Measurements from ENCODE around the gene ZBTB20. TPM values are rescaled to one million over a fixed set of nuclear protein-coding genes. Genes with fewer than 3 reads are reported as not detected.

ZBTB20 gene
- total and polyA plus RNA-seq, 10 of the 15 experiments (the other 5 are each of a cell fraction or from before 2014, with no cell fraction given): 0.20 to 5.5 (median 2.2) TPM

DNA sequence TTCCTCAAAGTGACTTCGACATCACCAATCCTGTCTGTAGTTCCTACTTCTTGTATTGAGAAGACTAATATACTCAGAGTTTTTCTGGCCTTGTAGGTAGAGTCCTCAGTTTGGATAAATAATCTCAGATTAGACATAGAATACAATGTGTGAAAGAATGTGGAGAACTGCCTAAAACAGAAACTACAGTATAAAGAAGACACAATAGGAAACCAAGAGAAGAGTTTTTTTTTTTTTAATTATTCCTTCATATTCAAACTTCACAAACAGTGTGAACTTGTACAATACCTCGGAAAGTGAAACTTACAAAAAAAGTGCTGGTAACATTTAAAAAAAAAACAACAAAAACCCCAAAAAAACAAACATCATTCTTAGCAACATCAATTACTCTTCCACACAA lies 832.8 kb downstream of the ZBTB20 start:
- intact Hi-C loops (cut with micrococcal nuclease; ENCODE audit: unreplicated experiment) (no loop called here), in situ Hi-C loops (cut with MboI) (no loop called here)
- BruUV-seq (replicated peaks): no TSS peak
- Histone ChIP-seq H3K9ac (ENCODE audit: control insufficient read depth, insufficient read depth, low read length) (no peak overlapping the region), H3K4me2 (ENCODE audit: control insufficient read depth, insufficient read depth) (no peak overlapping the region), H3K4me1 (ENCODE audit: control insufficient read depth, insufficient read depth, low read length) (peaks cover 18% of the 10 kb centered on the region), H3K79me2 (ENCODE audit: control insufficient read depth, insufficient read depth, low read length) (no peaks in the 10 kb centered on the region), H3K4me3 (no peak overlapping the region), H3K36me3 (ENCODE audit: control insufficient read depth in 2 of 2, insufficient read depth in 2 of 2, low read length in 1 of 2) (no peaks in the 10 kb centered on the region; a peak in 1 of 4 replicates), H3K9me3 (replicated peaks; ENCODE audit: control insufficient read depth, insufficient read depth, low read length) (no peaks in the 10 kb centered on the region), H3K27ac (ENCODE audit: control insufficient read depth, insufficient read depth) (no peak overlapping the region), H4K20me1 (ENCODE audit: control insufficient read depth, insufficient read depth) (no peaks in the 10 kb centered on the region), H3K27me3 (replicated peaks in 1 of 2; ENCODE audit: control insufficient read depth in 2 of 2, insufficient read depth in 2 of 2, low read length in 1 of 2) (no peaks in the 10 kb centered on the region), H2AFZ (ENCODE audit: control insufficient read depth, low read depth, low read length) (no peak overlapping the region)
- ATAC-seq (no peak), FAIRE-seq (no peak), DNase-seq (ENCODE audit: low read depth, low spot score) (no peak)
- POLR2A ChIA-PET: interaction anchor here (1.6 kb wide), 1 partner anchor 10 kb away, joined by 7 read pairs; no protein-coding TSS in a partner anchor
- SMC1A ChIA-PET (ENCODE audit: uncharacterized antibody, unreplicated experiment): interaction anchor here (4.3 kb wide), 1 partner anchor 9 kb away, joined by 57 read pairs; no protein-coding TSS in a partner anchor
- 88% methylated on average over 2 of the region's 2 CpGs for WGBS (ENCODE audit: insufficient coverage, insufficient replicate concordance, low lambda C conversion rate, missing lambda C conversion rate)
- TF ChIP-seq, protein P1, sequence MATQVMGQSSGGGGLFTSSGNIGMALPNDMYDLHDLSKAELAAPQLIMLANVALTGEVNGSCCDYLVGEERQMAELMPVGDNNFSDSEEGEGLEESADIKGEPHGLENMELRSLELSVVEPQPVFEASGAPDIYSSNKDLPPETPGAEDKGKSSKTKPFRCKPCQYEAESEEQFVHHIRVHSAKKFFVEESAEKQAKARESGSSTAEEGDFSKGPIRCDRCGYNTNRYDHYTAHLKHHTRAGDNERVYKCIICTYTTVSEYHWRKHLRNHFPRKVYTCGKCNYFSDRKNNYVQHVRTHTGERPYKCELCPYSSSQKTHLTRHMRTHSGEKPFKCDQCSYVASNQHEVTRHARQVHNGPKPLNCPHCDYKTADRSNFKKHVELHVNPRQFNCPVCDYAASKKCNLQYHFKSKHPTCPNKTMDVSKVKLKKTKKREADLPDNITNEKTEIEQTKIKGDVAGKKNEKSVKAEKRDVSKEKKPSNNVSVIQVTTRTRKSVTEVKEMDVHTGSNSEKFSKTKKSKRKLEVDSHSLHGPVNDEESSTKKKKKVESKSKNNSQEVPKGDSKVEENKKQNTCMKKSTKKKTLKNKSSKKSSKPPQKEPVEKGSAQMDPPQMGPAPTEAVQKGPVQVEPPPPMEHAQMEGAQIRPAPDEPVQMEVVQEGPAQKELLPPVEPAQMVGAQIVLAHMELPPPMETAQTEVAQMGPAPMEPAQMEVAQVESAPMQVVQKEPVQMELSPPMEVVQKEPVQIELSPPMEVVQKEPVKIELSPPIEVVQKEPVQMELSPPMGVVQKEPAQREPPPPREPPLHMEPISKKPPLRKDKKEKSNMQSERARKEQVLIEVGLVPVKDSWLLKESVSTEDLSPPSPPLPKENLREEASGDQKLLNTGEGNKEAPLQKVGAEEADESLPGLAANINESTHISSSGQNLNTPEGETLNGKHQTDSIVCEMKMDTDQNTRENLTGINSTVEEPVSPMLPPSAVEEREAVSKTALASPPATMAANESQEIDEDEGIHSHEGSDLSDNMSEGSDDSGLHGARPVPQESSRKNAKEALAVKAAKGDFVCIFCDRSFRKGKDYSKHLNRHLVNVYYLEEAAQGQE (IDR thresholded peaks at IDR 0.05; ENCODE audit: low read depth, low read length): no peak
- TF ChIP-seq STAT1 (conservative IDR thresholded peaks at IDR 0.05): no peak
- RAD21 ChIA-PET (ENCODE audit: unreplicated experiment): no interaction called here
- CTCF ChIA-PET: interaction anchor here (1.2 to 5.3 kb wide), 3 partner anchors 9 to 23 kb away, joined by 3 to 35 read pairs (median 4); no protein-coding TSS in a partner anchor

DNA sequence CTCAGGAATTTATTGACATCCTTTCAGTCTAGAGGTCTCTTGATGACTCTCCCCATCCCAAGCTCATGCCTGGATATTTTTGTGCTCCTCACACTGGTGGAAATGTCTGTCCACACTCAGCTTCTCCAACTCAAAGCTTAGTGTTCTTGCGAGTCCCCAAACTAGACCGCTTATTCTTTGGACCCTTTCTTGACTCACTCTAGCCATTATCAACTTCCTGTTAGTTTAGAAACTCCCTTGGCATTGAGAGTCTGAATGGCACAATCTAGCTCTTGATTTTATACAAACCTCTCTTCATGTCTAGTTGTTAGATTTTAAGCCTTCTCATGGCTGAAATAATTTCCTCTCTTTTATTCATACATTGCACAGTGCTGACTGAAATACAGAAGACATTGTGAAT lies 833.7 kb downstream of the ZBTB20 start:
- ChIA-PET POLR2A (interaction anchor here (0.9 to 1.6 kb wide), 2 partner anchors 10 to 14 kb away, joined by 3 to 7 read pairs; no protein-coding TSS in a partner anchor), SMC1A (ENCODE audit: uncharacterized antibody, unreplicated experiment) (interaction anchor here (4.3 kb wide), 1 partner anchor 10 kb away, joined by 57 read pairs; no protein-coding TSS in a partner anchor), CTCF (interaction anchor here (1.2 to 5.3 kb wide), 6 partner anchors 10 to 23 kb away, joined by 3 to 35 read pairs (median 4); no protein-coding TSS in a partner anchor), RAD21 (ENCODE audit: unreplicated experiment) (interaction anchor here (0.8 to 1.4 kb wide), 3 partner anchors 8 to 44 kb away, joined by 3 to 6 read pairs (median 4); no protein-coding TSS in a partner anchor)
- no peak overlapping the region for H3K27ac ChIP-seq (ENCODE audit: control insufficient read depth, insufficient read depth)
- no peak for FAIRE-seq
- DNase-seq (ENCODE audit: low read depth, low spot score): no peak
- in situ Hi-C loops (cut with MboI) (no loop called here), intact Hi-C loops (cut with micrococcal nuclease; ENCODE audit: unreplicated experiment) (no loop called here)
- H3K36me3 ChIP-seq (ENCODE audit: control insufficient read depth in 2 of 2, insufficient read depth in 2 of 2, low read length in 1 of 2): no peaks in the 10 kb centered on the region
- no peaks in the 10 kb centered on the region for H3K27me3 ChIP-seq (replicated peaks in 1 of 2; ENCODE audit: control insufficient read depth in 2 of 2, insufficient read depth in 2 of 2, low read length in 1 of 2)
- peaks cover 26% of the 10 kb centered on the region for H3K4me1 ChIP-seq (ENCODE audit: control insufficient read depth, insufficient read depth, low read length)
- no peaks in the 10 kb centered on the region for H3K9me3 ChIP-seq (replicated peaks; ENCODE audit: control insufficient read depth, insufficient read depth, low read length)
- no peak overlapping the region for H3K9ac ChIP-seq (ENCODE audit: control insufficient read depth, insufficient read depth, low read length)
- ATAC-seq: no peak
- H2AFZ ChIP-seq (ENCODE audit: control insufficient read depth, low read depth, low read length): no peak overlapping the region
- no peaks in the 10 kb centered on the region for H3K79me2 ChIP-seq (ENCODE audit: control insufficient read depth, insufficient read depth, low read length)
- WGBS (ENCODE audit: insufficient coverage, insufficient replicate concordance, low lambda C conversion rate, missing lambda C conversion rate): 93% methylated on average over 2 of the region's 2 CpGs
- H3K4me3 ChIP-seq: no peak overlapping the region
- no peak overlapping the region for H3K4me2 ChIP-seq (ENCODE audit: control insufficient read depth, insufficient read depth)
- H4K20me1 ChIP-seq (ENCODE audit: control insufficient read depth, insufficient read depth): no peaks in the 10 kb centered on the region
- BruUV-seq (replicated peaks): no TSS peak
- TF ChIP-seq, protein P2, sequence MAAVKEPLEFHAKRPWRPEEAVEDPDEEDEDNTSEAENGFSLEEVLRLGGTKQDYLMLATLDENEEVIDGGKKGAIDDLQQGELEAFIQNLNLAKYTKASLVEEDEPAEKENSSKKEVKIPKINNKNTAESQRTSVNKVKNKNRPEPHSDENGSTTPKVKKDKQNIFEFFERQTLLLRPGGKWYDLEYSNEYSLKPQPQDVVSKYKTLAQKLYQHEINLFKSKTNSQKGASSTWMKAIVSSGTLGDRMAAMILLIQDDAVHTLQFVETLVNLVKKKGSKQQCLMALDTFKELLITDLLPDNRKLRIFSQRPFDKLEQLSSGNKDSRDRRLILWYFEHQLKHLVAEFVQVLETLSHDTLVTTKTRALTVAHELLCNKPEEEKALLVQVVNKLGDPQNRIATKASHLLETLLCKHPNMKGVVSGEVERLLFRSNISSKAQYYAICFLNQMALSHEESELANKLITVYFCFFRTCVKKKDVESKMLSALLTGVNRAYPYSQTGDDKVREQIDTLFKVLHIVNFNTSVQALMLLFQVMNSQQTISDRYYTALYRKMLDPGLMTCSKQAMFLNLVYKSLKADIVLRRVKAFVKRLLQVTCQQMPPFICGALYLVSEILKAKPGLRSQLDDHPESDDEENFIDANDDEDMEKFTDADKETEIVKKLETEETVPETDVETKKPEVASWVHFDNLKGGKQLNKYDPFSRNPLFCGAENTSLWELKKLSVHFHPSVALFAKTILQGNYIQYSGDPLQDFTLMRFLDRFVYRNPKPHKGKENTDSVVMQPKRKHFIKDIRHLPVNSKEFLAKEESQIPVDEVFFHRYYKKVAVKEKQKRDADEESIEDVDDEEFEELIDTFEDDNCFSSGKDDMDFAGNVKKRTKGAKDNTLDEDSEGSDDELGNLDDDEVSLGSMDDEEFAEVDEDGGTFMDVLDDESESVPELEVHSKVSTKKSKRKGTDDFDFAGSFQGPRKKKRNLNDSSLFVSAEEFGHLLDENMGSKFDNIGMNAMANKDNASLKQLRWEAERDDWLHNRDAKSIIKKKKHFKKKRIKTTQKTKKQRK (IDR thresholded peaks at IDR 0.05; ENCODE audit: low read depth, low read length): no peak
- TF ChIP-seq SMC3 (IDR thresholded peaks at IDR 0.05; ENCODE audit: borderline replicate concordance, low read length) (no peak), RAD21 (IDR thresholded peaks at IDR 0.05; ENCODE audit: insufficient read depth, low read depth, low read length) (no peak), BCL11A (IDR thresholded peaks at IDR 0.05; ENCODE audit: low read depth, low read length) (no peak), MTA3 (IDR thresholded peaks at IDR 0.05; ENCODE audit: borderline replicate concordance, low read length) (no peak)
- TF ChIP-seq, protein P3, sequence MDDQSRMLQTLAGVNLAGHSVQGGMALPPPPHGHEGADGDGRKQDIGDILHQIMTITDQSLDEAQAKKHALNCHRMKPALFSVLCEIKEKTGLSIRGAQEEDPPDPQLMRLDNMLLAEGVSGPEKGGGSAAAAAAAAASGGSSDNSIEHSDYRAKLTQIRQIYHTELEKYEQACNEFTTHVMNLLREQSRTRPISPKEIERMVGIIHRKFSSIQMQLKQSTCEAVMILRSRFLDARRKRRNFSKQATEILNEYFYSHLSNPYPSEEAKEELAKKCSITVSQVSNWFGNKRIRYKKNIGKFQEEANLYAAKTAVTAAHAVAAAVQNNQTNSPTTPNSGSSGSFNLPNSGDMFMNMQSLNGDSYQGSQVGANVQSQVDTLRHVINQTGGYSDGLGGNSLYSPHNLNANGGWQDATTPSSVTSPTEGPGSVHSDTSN (IDR thresholded peaks at IDR 0.05; ENCODE audit: insufficient replicate concordance, low read depth, low read length): no peak
